Colon (tissue), 2 donors: ENCODE measurements around the gene FHOD3.

ENCODE experiments used
- FAIRE-seq: peaks from 2 replicates; lab custom pipeline; 2012; peaks lifted over from hg19 to GRCh38; lab: Jason Lieb, UNC
- donor health status: control.
- donor health status: control.

FHOD3 gene

GRCh38 chr18:36594621-36595020 lies 297.1 kb downstream of the FHOD3 start:
- FAIRE-seq, result no peak

GRCh38 chr18:36595046-36595817 lies 297.7 kb downstream of the FHOD3 start:
- no peak for FAIRE-seq

GRCh38 chr18:36595818-36596215 lies 298.3 kb downstream of the FHOD3 start:
- FAIRE-seq, result no peak

GRCh38 chr18:36597636-36598035 lies 300.1 kb downstream of the FHOD3 start:
- FAIRE-seq, result no peak

GRCh38 chr18:36600548-36600947 lies 303.0 kb downstream of the FHOD3 start:
- FAIRE-seq, result no peak

GRCh38 chr18:36601316-36601715 lies 303.8 kb downstream of the FHOD3 start:
- no peak for FAIRE-seq

GRCh38 chr18:36602071-36602470 lies 304.6 kb downstream of the FHOD3 start:
- FAIRE-seq, result no peak

GRCh38 chr18:36602620-36603019 lies 305.1 kb downstream of the FHOD3 start:
- FAIRE-seq, result no peak

GRCh38 chr18:36608107-36608506 lies 310.6 kb downstream of the FHOD3 start:
- FAIRE-seq, result no peak

- FAIRE-seq, result no peak
Measured at GRCh38 chr18:36610258-36610657, 312.7 kb downstream of the FHOD3 start.

GRCh38 chr18:36610661-36611060 lies 313.1 kb downstream of the FHOD3 start:
- no peak for FAIRE-seq

- FAIRE-seq, result no peak
Measured at GRCh38 chr18:36613069-36613468, 315.6 kb downstream of the FHOD3 start.

- no peak for FAIRE-seq
Measured at GRCh38 chr18:36613810-36614209, 316.3 kb downstream of the FHOD3 start.

- no peak for FAIRE-seq
Measured at GRCh38 chr18:36620788-36621187, 323.3 kb downstream of the FHOD3 start.

- FAIRE-seq, result no peak
Measured at GRCh38 chr18:36622610-36623009, 325.1 kb downstream of the FHOD3 start.

GRCh38 chr18:36623091-36623490 lies 325.6 kb downstream of the FHOD3 start:
- no peak for FAIRE-seq

GRCh38 chr18:36623681-36624190 lies 326.2 kb downstream of the FHOD3 start:
- FAIRE-seq, result no peak

GRCh38 chr18:36624451-36625167 lies 327.1 kb downstream of the FHOD3 start:
- no peak for FAIRE-seq

GRCh38 chr18:36625386-36625785 lies 327.9 kb downstream of the FHOD3 start:
- FAIRE-seq, result no peak

- no peak for FAIRE-seq
Measured at GRCh38 chr18:36627637-36628036, 330.1 kb downstream of the FHOD3 start.

GRCh38 chr18:36628435-36629137 lies 331.1 kb downstream of the FHOD3 start:
- FAIRE-seq, result no peak

- FAIRE-seq, result no peak
Measured at GRCh38 chr18:36629138-36629530, 331.6 kb downstream of the FHOD3 start.

- FAIRE-seq, result no peak
Measured at GRCh38 chr18:36629836-36630235, 332.3 kb downstream of the FHOD3 start.
